Vagina (tissue), 2 donors: ENCODE measurements around the gene MBNL3.

Experiments
- CTCF ChIP-seq, 3 experiments: fragments of 450-650 bp in 2 of 3; fragments of 200-600 bp in 1 of 3; sonication (generic) in 1 of 3; IDR thresholded peaks; one replicate each; pipeline ENCODE4 v1.5.1; 2017 to 2019; ENCODE audit warnings: antibody characterized with exemption in 3 of 3, mild to moderate bottlenecking in 2 of 3, moderate library complexity in 2 of 3
- POLR2A ChIP-seq, 2 donors: fragments of 450-650 bp; IDR thresholded peaks; one replicate each; pipeline ENCODE4 v1.6.1; 2017; ENCODE audit warnings: antibody characterized with exemption in 2 of 2, mild to moderate bottlenecking in 2 of 2, moderate library complexity in 2 of 2
- POLR2AphosphoS5 ChIP-seq, 2 donors: sonication (generic); formaldehyde crosslinking; IDR thresholded peaks; one replicate each; pipeline ENCODE4 v1.9.0; 2017; ENCODE audit warnings: antibody characterized with exemption in 2 of 2, mild to moderate bottlenecking in 2 of 2, low read depth in 1 of 2; ENCODE audit not compliant: insufficient read depth in 1 of 2

- TF ChIP-seq CTCF (IDR thresholded peaks at IDR 0.05) (no peak), POLR2AphosphoS5 (IDR thresholded peaks at IDR 0.05; ENCODE audit: insufficient read depth in 1 of 2, low read depth in 1 of 2) (no peak), POLR2A (IDR thresholded peaks at IDR 0.05) (no peak)
Observed at GRCh38 chrX:132331000-132331399, 157.8 kb downstream of the MBNL3 start.
